Smooth muscle cell (in vitro differentiated cells): Measurements from ENCODE around the gene FGF12. TPM values are rescaled to one million over a fixed set of nuclear protein-coding genes. Genes with fewer than 3 reads are reported as not detected.

Experiments
- DNase-seq: peaks from one replicate; lab custom pipeline; 2025; ENCODE audit not compliant: unreplicated experiment; lab: John Stamatoyannopoulos, UW
- H2AFZ ChIP-seq: fragments of 200-600 bp; sonication (generic); 2 replicates; pipeline ENCODE4 v1.6.0; 2016; ENCODE audit warnings: antibody characterized with exemption, low read depth, mild to moderate bottlenecking
- H3F3A ChIP-seq: fragments of 200-600 bp; sonication (generic); 2 replicates; pipeline ENCODE4 v1.6.0; 2017; ENCODE audit warnings: antibody characterized with exemption, low read depth
- H3K27ac ChIP-seq: fragments of 200-600 bp; sonication (generic); 2 replicates; pipeline ENCODE4 v1.5.1; 2016; ENCODE audit warnings: low read depth, mild to moderate bottlenecking
- H3K27me3 ChIP-seq: fragments of 200-600 bp; sonication (generic); 2 replicates; pipeline ENCODE4 v1.6.1; 2016; ENCODE audit warnings: low read depth, mild to moderate bottlenecking
- H3K36me3 ChIP-seq: fragments of 200-600 bp; sonication (generic); 2 replicates; pipeline ENCODE4 v1.5.1; 2016; ENCODE audit warnings: low read depth
- H3K4me1 ChIP-seq: fragments of 200-600 bp; sonication (generic); 2 replicates; pipeline ENCODE4 v1.5.1; 2016; ENCODE audit warnings: low read depth
- H3K4me2 ChIP-seq: fragments of 200-600 bp; sonication (generic); 2 replicates; pipeline ENCODE4 v1.6.0; 2016; ENCODE audit warnings: mild to moderate bottlenecking
- H3K4me3 ChIP-seq: fragments of 200-600 bp; sonication (generic); 2 replicates; pipeline ENCODE4 v1.5.1; 2016; ENCODE audit warnings: mild to moderate bottlenecking
- H3K79me2 ChIP-seq: fragments of 200-600 bp; sonication (generic); 2 replicates; pipeline ENCODE4 v1.6.0; 2016; ENCODE audit warnings: low read depth, mild to moderate bottlenecking
- H3K9ac ChIP-seq: fragments of 200-600 bp; sonication (generic); 2 replicates; pipeline ENCODE4 v1.6.0; 2016; ENCODE audit warnings: low read depth
- H3K9me3 ChIP-seq: fragments of 200-600 bp; sonication (generic); replicated peaks from 2 replicates; pipeline ENCODE4 v1.5.1; 2016; ENCODE audit warnings: low read depth
- H4K20me1 ChIP-seq: fragments of 200-600 bp; sonication (generic); 2 replicates; pipeline ENCODE4 v1.6.0; 2016; ENCODE audit warnings: low read depth
- CTCF ChIP-seq: fragments of 200-600 bp; sonication (generic); IDR thresholded peaks from 2 replicates; pipeline ENCODE4 v1.5.1; 2017; ENCODE audit warnings: borderline replicate concordance, mild to moderate bottlenecking, antibody characterized with exemption; ENCODE audit not compliant: insufficient read depth, poor library complexity, severe bottlenecking
- WGBS: methylation state at CpG from one replicate; pipeline ENCODE4 v1.1.7; 2016; ENCODE audit warnings: low lambda C conversion rate; 5-methylcytosine and 5-hydroxymethylcytosine counted together
- polyA plus RNA-seq: library from polyadenylated mRNA; unstranded; fragments of >200 nt; fragmentation: Nextera tagmentation; extraction: Ambion mirVana; gene quantifications from 2 replicates; pipeline ENCODE4 v1.2.1, GENCODE V29; 2016
- total RNA-seq: library from RNA; depleted of rRNA; stranded (reverse); fragments of >200 nt; gene quantifications from 2 replicates; pipeline ENCODE4 v1.2.3, GENCODE V29; 2014

Gene FGF12
- total and polyA plus RNA-seq, 2 experiments from 2014 or later: 0.47 to 1.0 TPM

GRCh38 chr3:192187485-192188051, 539.8 kb downstream of the FGF12 start:
- no peak for TF ChIP-seq CTCF
- H3K4me2 ChIP-seq: no peak overlapping the region
- H3K79me2 ChIP-seq: no peaks in the 10 kb centered on the region
- no peak overlapping the region for H3K4me3 ChIP-seq
- H2AFZ ChIP-seq: no peak overlapping the region
- H3K27me3 ChIP-seq: no peaks in the 10 kb centered on the region
- no peaks in the 10 kb centered on the region for H4K20me1 ChIP-seq
- H3K9ac ChIP-seq: no peak overlapping the region
- no peaks in the 10 kb centered on the region for H3K4me1 ChIP-seq
- H3K9me3 ChIP-seq: no peaks in the 10 kb centered on the region
- 56% methylated on average over 4 of the region's 4 CpGs for WGBS
- H3F3A ChIP-seq: no peaks in the 10 kb centered on the region
- no peak overlapping the region for H3K27ac ChIP-seq
- DNase-seq: no peak
- no peaks in the 10 kb centered on the region for H3K36me3 ChIP-seq

DNA sequence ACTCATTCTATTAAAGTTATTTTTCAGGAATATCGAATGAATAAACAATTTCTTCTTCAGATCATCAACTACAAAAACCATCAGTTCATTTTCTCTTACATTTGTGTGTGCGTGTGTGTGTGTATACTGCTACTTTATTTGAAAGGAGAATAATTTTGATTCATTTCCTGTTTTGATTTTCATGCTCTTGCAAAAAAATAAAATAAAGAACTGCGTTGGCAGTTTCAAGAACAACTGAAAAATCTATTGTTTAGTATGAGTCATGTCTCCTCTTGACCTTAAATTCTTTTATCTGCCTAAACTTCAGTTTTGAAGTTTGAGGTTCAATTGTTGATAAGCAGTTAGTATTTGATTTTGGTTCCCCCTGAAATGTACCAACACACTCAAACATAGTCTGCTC, 540.8 kb downstream of the FGF12 start:
- WGBS: 92% methylated on average over 3 of the region's 3 CpGs

GRCh38 chr3:192186045-192186444, 541.3 kb downstream of the FGF12 start:
- H3K4me2 ChIP-seq: no peak overlapping the region
- H3K27ac ChIP-seq: no peak overlapping the region
- no peak for DNase-seq
- no peak overlapping the region for H3K9ac ChIP-seq
- no peaks in the 10 kb centered on the region for H3K36me3 ChIP-seq
- H3K27me3 ChIP-seq: no peaks in the 10 kb centered on the region
- no peaks in the 10 kb centered on the region for H3K79me2 ChIP-seq
- no peak for TF ChIP-seq CTCF
- no peak overlapping the region for H2AFZ ChIP-seq
- H3K4me3 ChIP-seq: no peak overlapping the region
- H3K4me1 ChIP-seq: no peaks in the 10 kb centered on the region
- H3K9me3 ChIP-seq: no peaks in the 10 kb centered on the region
- WGBS: 80% methylated on average over 2 of the region's 2 CpGs
- H4K20me1 ChIP-seq: no peaks in the 10 kb centered on the region
- H3F3A ChIP-seq: no peaks in the 10 kb centered on the region

More for the DNA sequence above, 540.8 kb downstream of the FGF12 start:
- H2AFZ ChIP-seq: no peak overlapping the region
- H3K27ac ChIP-seq: no peak overlapping the region
- no peaks in the 10 kb centered on the region for H4K20me1 ChIP-seq
- no peak overlapping the region for H3K4me3 ChIP-seq
- H3K27me3 ChIP-seq: no peaks in the 10 kb centered on the region
- H3K79me2 ChIP-seq: no peaks in the 10 kb centered on the region
- no peaks in the 10 kb centered on the region for H3K9me3 ChIP-seq
- no peak for TF ChIP-seq CTCF
- H3K36me3 ChIP-seq: no peaks in the 10 kb centered on the region
- no peaks in the 10 kb centered on the region for H3K4me1 ChIP-seq
- H3K9ac ChIP-seq: no peak overlapping the region
- H3F3A ChIP-seq: no peaks in the 10 kb centered on the region
- no peak overlapping the region for H3K4me2 ChIP-seq
- no peak for DNase-seq

DNA sequence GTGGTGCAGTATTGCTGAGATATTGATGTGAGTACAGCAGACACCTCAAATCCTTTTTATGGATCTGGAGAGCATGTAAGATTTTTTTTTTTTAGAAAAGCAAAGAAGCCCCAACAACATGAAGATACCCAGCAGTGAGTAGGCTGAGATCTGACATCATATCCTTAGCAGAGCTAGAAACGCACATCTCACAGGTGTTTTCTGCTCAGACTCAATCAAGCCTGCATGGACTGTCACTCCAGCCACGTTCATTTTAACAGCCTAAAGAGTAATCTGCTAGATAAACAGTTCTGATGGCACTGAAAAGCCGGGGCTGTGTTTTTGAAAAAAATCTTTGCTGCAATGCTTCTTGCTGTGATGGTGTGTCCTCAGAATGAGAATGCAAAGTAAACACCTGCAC, 544.2 kb downstream of the FGF12 start:
- H3K27me3 ChIP-seq: no peaks in the 10 kb centered on the region
- no peaks in the 10 kb centered on the region for H3K36me3 ChIP-seq
- no peaks in the 10 kb centered on the region for H3F3A ChIP-seq
- TF ChIP-seq CTCF: no peak
- H2AFZ ChIP-seq: no peak overlapping the region
- no peaks in the 10 kb centered on the region for H3K4me1 ChIP-seq
- no peaks in the 10 kb centered on the region for H3K79me2 ChIP-seq
- H4K20me1 ChIP-seq: no peaks in the 10 kb centered on the region
- H3K9ac ChIP-seq: no peak overlapping the region
- DNase-seq: no peak
- H3K27ac ChIP-seq: no peak overlapping the region
- no peak overlapping the region for H3K4me2 ChIP-seq
- H3K4me3 ChIP-seq: no peak overlapping the region
- WGBS: 72% methylated on average over 3 of the region's 3 CpGs
- no peaks in the 10 kb centered on the region for H3K9me3 ChIP-seq
